ENCODE measurements around the gene MYO1C. TPM values are rescaled to one million over a fixed set of nuclear protein-coding genes. Genes with fewer than 3 reads are reported as not detected.

The MYO1C gene
- total RNA-seq, 1 experiment from 2014 or later: 227 TPM

- intact Hi-C loops (cut with micrococcal nuclease): loop anchor here (10.0 kb wide), 1 partner anchor 147 kb away; no protein-coding TSS in a partner anchor
- ChIA-PET RAD21 (ENCODE audit: low non-redundant PET in 1 of 2, low total read pairs in 2 of 2, uncharacterized antibody in 2 of 2, unreplicated experiment in 2 of 2) (interaction anchor here in 1 of 2 experiments (1.2 to 1.5 kb wide), 3 partner anchors 25 to 34 kb away, joined by 3 to 4 read pairs (median 3); no protein-coding TSS in a partner anchor), CTCF (interaction anchor here (0.7 to 1.4 kb wide), 4 partner anchors 27 to 161 kb away, joined by 3 to 4 read pairs (median 3); no protein-coding TSS in a partner anchor), POLR2A (interaction anchor here (0.8 to 2.5 kb wide), 4 partner anchors 11 to 88 kb away, joined by 3 to 14 read pairs (median 6); partner anchors contain the start of genes INPP5K and YWHAE)
- ATAC-seq (peak; percentile 35), DNase-seq (ENCODE audit: low read depth, low spot score) (no peak)
- Histone ChIP-seq H3K9ac (ENCODE audit: low read length) (peak overlapping the region; percentile 95), H3K9me3 (ENCODE audit: control insufficient read depth in 1 of 2, insufficient read depth in 1 of 2, low read depth in 1 of 2, low read length in 2 of 2) (no peaks in the 10 kb centered on the region), H2AFZ (ENCODE audit: low read depth, low read length, poor library complexity, severe bottlenecking) (no peak overlapping the region), H3K4me2 (ENCODE audit: low read length) (peak overlapping the region; percentile 99), H3K79me2 (ENCODE audit: insufficient read depth, low read length) (peaks cover 53% of the 10 kb centered on the region), H3K9me2 (ENCODE audit: insufficient read depth) (no peaks in the 10 kb centered on the region), H3K27me3 (ENCODE audit: insufficient read depth, low read length) (no peaks in the 10 kb centered on the region), H3K36me3 (ENCODE audit: control insufficient read depth in 1 of 2, insufficient read depth in 2 of 2, low read length in 2 of 2) (peaks cover 3 to 7% of the 10 kb centered on the region in 2 experiments; a peak in 2 of 4 replicates), H3K4me3 (replicated peaks in 1 of 2; ENCODE audit: low read depth in 1 of 2, low read length in 2 of 2) (peak overlapping the region; percentile 70 to 71), H4K20me1 (ENCODE audit: insufficient read depth) (no peaks in the 10 kb centered on the region), H3K4me1 (ENCODE audit: control insufficient read depth in 1 of 2, insufficient read depth in 2 of 2, low read length in 2 of 2) (peaks cover 27 to 76% of the 10 kb centered on the region in 2 experiments), H3K27ac (ENCODE audit: low read depth, low read length) (peak overlapping the region; percentile 99)
- BruUV-seq (replicated peaks): TSS peak; percentile 68
- peak; percentile 72 for TF ChIP-seq POLR2AphosphoS5 (IDR thresholded peaks at IDR 0.05; ENCODE audit: low read depth, low read length)
- peak; percentile 55 for TF ChIP-seq SIN3A (IDR thresholded peaks at IDR 0.05; ENCODE audit: low read depth)
- TF ChIP-seq FOSL1 (IDR thresholded peaks at IDR 0.05; ENCODE audit: low read depth): no peak
- TF ChIP-seq POLR2A (IDR thresholded peaks at IDR 0.05; ENCODE audit: borderline replicate concordance, extremely low read depth, insufficient read depth, insufficient read length): peak; percentile 59
- peak; percentile 92 for TF ChIP-seq EGR1 (IDR thresholded peaks at IDR 0.05; ENCODE audit: low read depth)
- peak; percentile 45; the same call in 1 of the 2 replicates for TF ChIP-seq MAX (IDR thresholded peaks at IDR 0.05)
These were observed 4.3 kb downstream of the MYO1C start for GRCh38 chr17:1487939-1488825.

Data from HCT116 (cell line).